B cell (primary cell): ENCODE measurements around the gene TRIM41. TPM values are rescaled to one million over a fixed set of nuclear protein-coding genes. Genes with fewer than 3 reads are reported as not detected.
A peak's percentile ranks its signal among the peaks of the same experiment; 100 is the strongest.

Source experiments
- ATAC-seq: fragments of 200-7000 bp; cut with Tn5 transposase; one replicate; pipeline ENCODE4 v1.10.0; 2021; ENCODE audit warnings: low read depth, mild to moderate bottlenecking, moderate number of reproducible peaks, moderate library complexity
- CTCF ChIA-PET: fragments of 350-600 bp; sonication (Branson Sonifier 250); formaldehyde crosslinking; loops from one replicate; lab custom pipeline; 2021; ENCODE audit warnings: antibody characterized with exemption, inconsistent platforms; lab: Charles Lee
- POLR2A ChIA-PET: fragments of 350-600 bp; sonication (Branson Sonifier 250); formaldehyde crosslinking; loops from one replicate; lab custom pipeline; 2021; ENCODE audit warnings: antibody characterized with exemption; lab: Charles Lee
- DNase-seq: peaks from one replicate; pipeline ENCODE4 v3.0.0; 2013
- H2AFZ ChIP-seq: 2 replicates; pipeline ENCODE4 v1.6.1; 2012; ENCODE audit warnings: mild to moderate bottlenecking, low read depth, low read length; ENCODE audit not compliant: insufficient read depth, poor library complexity, severe bottlenecking
- H3K27ac ChIP-seq, 2 donors: 1 replicate in 1 of 2; 2 replicates in 1 of 2; pipeline ENCODE4 v1.5.1; 2012 to 2013; ENCODE audit warnings: low read length in 2 of 2, mild to moderate bottlenecking in 2 of 2, moderate library complexity in 1 of 2
- H3K27me3 ChIP-seq, 4 experiments: fragments of 200-600 bp in 1 of 4; sonication (generic) in 1 of 4; replicated peaks in 1 of 4; 1 replicate in 2 of 4; 2 replicates in 2 of 4; pipeline versions ENCODE4 v1.6.1 to v1.7.0; 2013 to 2016; ENCODE audit warnings: low read length in 3 of 4, mild to moderate bottlenecking in 2 of 4, mixed read lengths in 1 of 4, moderate library complexity in 1 of 4; ENCODE audit not compliant: insufficient read depth in 4 of 4, control insufficient read depth in 3 of 4; ENCODE audit errors: control extremely low read depth in 1 of 4
- H3K36me3 ChIP-seq, 2 experiments: replicated peaks in 1 of 2; 1 replicate in 1 of 2; 2 replicates in 1 of 2; pipeline versions ENCODE4 v1.6.1 to v1.7.1; 2013; ENCODE audit warnings: low read length in 1 of 2; ENCODE audit not compliant: insufficient read depth in 2 of 2, control insufficient read depth in 1 of 2; ENCODE audit errors: control extremely low read depth in 1 of 2, extremely low read depth in 1 of 2
- H3K4me1 ChIP-seq, 2 donors: fragments of 200-600 bp in 1 of 2; sonication (generic) in 1 of 2; 1 replicate in 1 of 2; 2 replicates in 1 of 2; pipeline versions ENCODE4 v1.5.1 to v1.6.1; 2013 to 2017; ENCODE audit warnings: low read length in 2 of 2; ENCODE audit not compliant: control insufficient read depth in 2 of 2, insufficient read depth in 2 of 2
- H3K4me2 ChIP-seq: replicated peaks from 2 replicates; pipeline ENCODE3; 2012; ENCODE audit warnings: mild to moderate bottlenecking, low read depth, low read length; ENCODE audit not compliant: poor library complexity, severe bottlenecking
- H3K4me3 ChIP-seq, 5 experiments: fragments of 200-600 bp in 1 of 5; sonication (generic) in 1 of 5; 1 replicate in 3 of 5; 2 replicates in 2 of 5; pipeline versions ENCODE4 v1.5.1 to v1.7.0; 2011 to 2016; ENCODE audit warnings: low read length in 4 of 5, mild to moderate bottlenecking in 4 of 5, low read depth in 2 of 5, control low read depth in 1 of 5, moderate library complexity in 1 of 5; ENCODE audit not compliant: insufficient read depth in 1 of 5; ENCODE audit errors: control extremely low read depth in 1 of 5, extremely low read depth in 1 of 5
- H3K79me2 ChIP-seq: fragments of 200-600 bp; sonication (generic); one replicate; pipeline ENCODE4 v1.6.0; 2016; ENCODE audit warnings: low read length; ENCODE audit not compliant: control insufficient read depth, insufficient read depth
- H3K9ac ChIP-seq: fragments of 200-600 bp; sonication (generic); 2 replicates; pipeline ENCODE4 v1.6.1; 2017; ENCODE audit warnings: mild to moderate bottlenecking, low read length, moderate library complexity
- H3K9me3 ChIP-seq, 3 donors: one replicate each; pipeline versions ENCODE4 v1.6.1 to v1.7.1; 2013; ENCODE audit warnings: low read length in 2 of 3; ENCODE audit not compliant: control insufficient read depth in 2 of 3, insufficient read depth in 1 of 3; ENCODE audit errors: control extremely low read depth in 1 of 3
- H4K20me1 ChIP-seq: 2 replicates; pipeline ENCODE4 v1.6.0; 2012; ENCODE audit warnings: mild to moderate bottlenecking, low read length; ENCODE audit not compliant: insufficient read depth, control insufficient read depth, poor library complexity, severe bottlenecking
- H3K27ac Mint-ChIP-seq: one replicate; pipeline ENCODE4 v1.8.0; 2021; ENCODE audit warnings: mixed read lengths
- H3K27me3 Mint-ChIP-seq: one replicate; pipeline ENCODE4 v1.8.0; 2021; ENCODE audit warnings: mixed read lengths
- H3K4me1 Mint-ChIP-seq: one replicate; pipeline ENCODE4 v1.8.0; 2021; ENCODE audit warnings: mixed read lengths
- H3K4me3 Mint-ChIP-seq: one replicate; pipeline ENCODE4 v1.8.0; 2021; ENCODE audit warnings: mixed read lengths
- H3K9me3 Mint-ChIP-seq: one replicate; pipeline ENCODE4 v1.8.0; 2022; ENCODE audit warnings: mixed read lengths; ENCODE audit not compliant: insufficient read depth
- CTCF ChIP-seq: fragments of 200-600 bp; IDR thresholded peaks from one replicate; pipeline ENCODE4 v1.8.0; 2022; ENCODE audit warnings: antibody characterized with exemption, mild to moderate bottlenecking
- EZH2 ChIP-seq: IDR thresholded peaks from 2 replicates; pipeline ENCODE4 v1.6.1; 2012; ENCODE audit warnings: borderline replicate concordance, low read depth, mild to moderate bottlenecking, moderate library complexity, low read length; ENCODE audit not compliant: insufficient read depth, poor library complexity, severe bottlenecking
- WGBS: methylation state at CpG from one replicate; pipeline ENCODE4 v1.1.5; 2013; ENCODE audit warnings: missing lambda C conversion rate; ENCODE audit not compliant: insufficient coverage; 5-methylcytosine and 5-hydroxymethylcytosine counted together
- intact Hi-C: fragments of 100-400 bp; cut with micrococcal nuclease; formaldehyde crosslinking; loops from one replicate; pipeline ENCODE4 v1.10.0; 2022
- polyA plus RNA-seq: library from polyadenylated mRNA; depleted of rRNA; stranded (reverse); fragments of >200 nt; gene quantifications from 2 replicates; pipeline ENCODE4 v1.2.3, GENCODE V29; 2012
- total RNA-seq, 2 donors: library from RNA; stranded (reverse); fragments of 120-200 nt in 1 of 2; gene quantifications; 1 replicate in 1 of 2; 2 replicates in 1 of 2; pipeline versions ENCODE4 v1.2.3 to v1.2.4, GENCODE V29; 2013 to 2022

Gene TRIM41
- total and polyA plus RNA-seq, 2 donors (not counting 1 experiment from before 2014, with no cell fraction given) = 28.4 to 44.3 TPM

GRCh38 chr5:181189962-181190710 is 32.9 kb upstream of the TRIM41 start:
- H4K20me1 ChIP-seq = no peaks in the 10 kb centered on the region
- CTCF ChIA-PET = interaction anchor here (0.7 to 7.7 kb wide), 11 partner anchors 9 to 405 kb away, joined by 3 to 105 read pairs (median 5); partner anchors contain the start of genes TRIM41, TRIM52 and TRIM7
- peaks cover 7 to 36% of the 10 kb centered on the region in 2 donors for H3K4me1 ChIP-seq
- H3K27me3 ChIP-seq = no peaks in the 10 kb centered on the region
- H3K27me3 Mint-ChIP-seq = peaks cover 10% of the 10 kb centered on the region
- ATAC-seq (no peak), DNase-seq (peak; percentile 69)
- peak overlapping the region; percentile 62 to 69 for H3K27ac ChIP-seq
- no peak for TF ChIP-seq CTCF
- TF ChIP-seq EZH2 = no peak
- no peaks in the 10 kb centered on the region for H3K79me2 ChIP-seq
- H3K27ac Mint-ChIP-seq = peak overlapping the region; percentile 97
- H2AFZ ChIP-seq = peak overlapping the region; percentile 77
- WGBS = under 1% methylated on average over 48 of the region's 52 CpGs
- H3K4me1 Mint-ChIP-seq = peaks cover 50% of the 10 kb centered on the region
- H3K4me3 Mint-ChIP-seq = peak overlapping the region; percentile 97
- peaks cover 0 to 22% (median 0%) of the 10 kb centered on the region in 3 donors for H3K9me3 ChIP-seq
- POLR2A ChIA-PET = interaction anchor here (1.5 to 7.2 kb wide), 10 partner anchors 9 to 387 kb away, joined by 6 to 74 read pairs (median 11); partner anchors contain the start of genes TRIM41, TRIM52 and TRIM7
- H3K36me3 ChIP-seq = no peaks in the 10 kb centered on the region
- peak overlapping the region; percentile 86 to 98 (median 93) for H3K4me3 ChIP-seq
- no peaks in the 10 kb centered on the region for H3K9me3 Mint-ChIP-seq
- intact Hi-C loops = loop anchor here (2.0 kb wide), 2 partner anchors 17 to 329 kb away; partner anchors contain the start of gene ZFP62
- H3K4me2 ChIP-seq = peak overlapping the region; percentile 91
- H3K9ac ChIP-seq = peak overlapping the region; percentile 76
